Measurements from ENCODE around the gene HAS3. TPM values are rescaled to one million over a fixed set of nuclear protein-coding genes. Genes with fewer than 3 reads are reported as not detected.
A peak's percentile ranks its signal among the peaks of the same experiment; 100 is the strongest.

The HAS3 gene
- total RNA-seq, 2 donors from 2014 or later, result 1.8 to 2.7 TPM

DNA sequence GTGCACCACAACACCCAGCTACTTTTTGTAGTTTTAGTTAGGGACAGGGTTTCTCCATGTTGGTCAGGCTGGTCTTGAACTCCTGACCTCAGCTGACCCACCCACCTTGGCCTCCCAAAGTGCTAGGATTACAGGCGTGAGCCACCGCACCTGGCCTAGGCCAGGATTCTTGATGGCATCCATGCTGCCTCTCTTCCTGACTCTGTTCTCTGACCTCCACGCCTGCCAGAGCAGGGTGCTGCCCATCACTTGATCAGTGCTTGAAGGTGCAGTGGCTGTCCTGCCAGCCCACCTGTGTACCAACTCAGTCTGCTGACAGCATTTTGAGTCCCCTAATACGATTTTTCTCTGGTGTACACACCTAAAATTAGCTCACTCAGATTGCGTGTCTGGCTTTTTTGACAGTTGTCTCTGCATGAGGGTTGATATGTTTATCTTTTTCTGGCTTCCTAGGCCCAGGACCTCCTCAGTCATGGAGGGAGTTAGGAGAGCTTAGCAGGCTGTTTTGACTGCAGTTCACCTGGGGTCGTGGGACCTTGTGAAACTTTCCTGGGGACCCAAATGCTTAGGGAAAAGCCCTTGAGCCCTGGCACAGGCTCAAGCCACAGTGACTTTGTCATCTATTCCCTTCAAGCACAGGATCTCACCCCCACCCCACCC is 5.9 kb downstream of the HAS3 start:
- Histone ChIP-seq H3K27me3 (replicated peaks; ENCODE audit: insufficient read depth) (no peaks in the 10 kb centered on the region), H3K4me1 (ENCODE audit: control insufficient read depth in 1 of 2, low read depth in 2 of 2) (peaks cover 16 to 20% of the 10 kb centered on the region in 2 donors), H3K27ac (no peak overlapping the region), H3K4me3 (no peak overlapping the region), H3K9me3 (no peaks in the 10 kb centered on the region), H3K36me3 (peaks cover 34% of the 10 kb centered on the region)
- ATAC-seq (ENCODE audit: insufficient number of reproducible peaks, low FRiP score, low read depth), result no peak
- DNase-seq (ENCODE audit: low spot score), result no peak
- TF ChIP-seq, protein P1, sequence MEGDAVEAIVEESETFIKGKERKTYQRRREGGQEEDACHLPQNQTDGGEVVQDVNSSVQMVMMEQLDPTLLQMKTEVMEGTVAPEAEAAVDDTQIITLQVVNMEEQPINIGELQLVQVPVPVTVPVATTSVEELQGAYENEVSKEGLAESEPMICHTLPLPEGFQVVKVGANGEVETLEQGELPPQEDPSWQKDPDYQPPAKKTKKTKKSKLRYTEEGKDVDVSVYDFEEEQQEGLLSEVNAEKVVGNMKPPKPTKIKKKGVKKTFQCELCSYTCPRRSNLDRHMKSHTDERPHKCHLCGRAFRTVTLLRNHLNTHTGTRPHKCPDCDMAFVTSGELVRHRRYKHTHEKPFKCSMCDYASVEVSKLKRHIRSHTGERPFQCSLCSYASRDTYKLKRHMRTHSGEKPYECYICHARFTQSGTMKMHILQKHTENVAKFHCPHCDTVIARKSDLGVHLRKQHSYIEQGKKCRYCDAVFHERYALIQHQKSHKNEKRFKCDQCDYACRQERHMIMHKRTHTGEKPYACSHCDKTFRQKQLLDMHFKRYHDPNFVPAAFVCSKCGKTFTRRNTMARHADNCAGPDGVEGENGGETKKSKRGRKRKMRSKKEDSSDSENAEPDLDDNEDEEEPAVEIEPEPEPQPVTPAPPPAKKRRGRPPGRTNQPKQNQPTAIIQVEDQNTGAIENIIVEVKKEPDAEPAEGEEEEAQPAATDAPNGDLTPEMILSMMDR (IDR thresholded peaks at IDR 0.05), result no peak

DNA sequence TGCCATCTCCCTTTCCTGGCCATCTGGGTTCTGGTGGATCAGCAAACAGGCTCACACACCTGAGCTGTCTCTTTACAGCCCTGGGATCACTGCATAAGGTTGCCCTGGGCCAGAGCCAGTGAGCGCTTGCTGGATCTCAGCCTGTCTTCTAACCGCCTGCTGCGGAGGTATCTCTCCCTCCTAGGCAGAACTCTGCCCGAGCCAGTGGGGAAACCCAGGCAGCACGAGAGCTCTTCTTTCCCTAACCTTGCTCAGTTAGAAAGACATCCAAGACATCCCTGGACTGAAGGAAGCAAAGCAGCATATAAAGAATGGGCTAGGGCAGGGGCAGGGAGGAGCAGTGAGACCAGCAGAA is 6.4 kb downstream of the HAS3 start:
- DNase-seq (ENCODE audit: low spot score) (no peak), ATAC-seq (ENCODE audit: insufficient number of reproducible peaks, low FRiP score, low read depth) (no peak)
- TF ChIP-seq, protein P1 (IDR thresholded peaks at IDR 0.05), result no peak
- Histone ChIP-seq H3K4me3 (no peak overlapping the region), H3K9me3 (no peaks in the 10 kb centered on the region), H3K27ac (no peak overlapping the region), H3K36me3 (peaks cover 34% of the 10 kb centered on the region), H3K4me1 (ENCODE audit: control insufficient read depth in 1 of 2, low read depth in 2 of 2) (peaks cover 11 to 18% of the 10 kb centered on the region in 2 donors), H3K27me3 (replicated peaks; ENCODE audit: insufficient read depth) (no peaks in the 10 kb centered on the region)

- Histone ChIP-seq H3K36me3 (peaks cover 34% of the 10 kb centered on the region), H3K9me3 (no peaks in the 10 kb centered on the region), H3K4me3 (no peak overlapping the region), H3K4me1 (ENCODE audit: control insufficient read depth in 1 of 2, low read depth in 2 of 2) (peaks cover 5 to 18% of the 10 kb centered on the region in 2 donors), H3K27ac (no peak overlapping the region), H3K27me3 (replicated peaks; ENCODE audit: insufficient read depth) (no peaks in the 10 kb centered on the region)
- no peak for DNase-seq (ENCODE audit: low spot score)
- TF ChIP-seq, protein P1 (IDR thresholded peaks at IDR 0.05), result peak; percentile 50
- no peak for ATAC-seq (ENCODE audit: insufficient number of reproducible peaks, low FRiP score, low read depth)
These were observed 7.1 kb downstream of the HAS3 start for GRCh38 chr16:69112285-69113129.

GRCh38 chr16:69113216-69113615 is 7.8 kb downstream of the HAS3 start:
- no peak for ATAC-seq (ENCODE audit: insufficient number of reproducible peaks, low FRiP score, low read depth)

More at GRCh38 chr16:69113216-69113615, 7.8 kb downstream of the HAS3 start:
- no peak overlapping the region for H3K4me3 ChIP-seq
- no peak for DNase-seq (ENCODE audit: low spot score)
- TF ChIP-seq, protein P1 (IDR thresholded peaks at IDR 0.05), result no peak
- H3K27ac ChIP-seq, result no peak overlapping the region
- peaks cover 0 to 13% of the 10 kb centered on the region in 2 donors for H3K4me1 ChIP-seq (ENCODE audit: control insufficient read depth in 1 of 2, low read depth in 2 of 2)
- no peaks in the 10 kb centered on the region for H3K9me3 ChIP-seq
- H3K36me3 ChIP-seq, result peaks cover 36% of the 10 kb centered on the region
- no peaks in the 10 kb centered on the region for H3K27me3 ChIP-seq (replicated peaks; ENCODE audit: insufficient read depth)

Measured in thoracic aorta (tissue), 2 donors.